22Rv1 (cell line): ENCODE results near the gene IGSF9.

Experiments used
- CTCF ChIP-seq: fragments of 450-650 bp; IDR thresholded peaks from 2 replicates; pipeline ENCODE4 v1.5.1; 2017; ENCODE audit warnings: mild to moderate bottlenecking
- ZFX ChIP-seq: fragments of 450-650 bp; IDR thresholded peaks from 2 replicates; pipeline ENCODE4 v1.6.1; 2017; ENCODE audit warnings: antibody characterized with exemption, borderline replicate concordance

- TF ChIP-seq CTCF (no peak), ZFX (no peak)
Observed at GRCh38 chr1:159928491-159929050, 16.8 kb downstream of the IGSF9 start.
